Pancreas (tissue), 10 donors: Measurements from ENCODE around the gene LIN52. TPM values are rescaled to one million over a fixed set of nuclear protein-coding genes. Genes with fewer than 3 reads are reported as not detected.

Experiments
- ATAC-seq, 4 donors: fragments of 200-7000 bp; cut with Tn5 transposase; one replicate each; pipeline versions ENCODE4 v1.8.0 to v1.9.1; 2020; ENCODE audit warnings: mild to moderate bottlenecking in 4 of 4, moderate library complexity in 4 of 4
- DNase-seq, 6 donors: peaks; one replicate each; pipeline ENCODE4 v3.0.0-alpha.2; 2020
- FAIRE-seq: peaks from 2 replicates; lab custom pipeline; 2012; peaks lifted over from hg19 to GRCh38; lab: Jason Lieb, UNC
- H3K27ac ChIP-seq, 4 donors: fragments of 200-600 bp; sonication (generic); 1 replicate in 3 of 4; 2 replicates in 1 of 4; pipeline versions ENCODE4 v1.5.0 to v1.8.0; 2020
- H3K27me3 ChIP-seq, 4 donors: fragments of 200-600 bp; one replicate each; pipeline ENCODE4 v1.8.0; 2021
- H3K36me3 ChIP-seq, 3 donors: fragments of 200-600 bp; sonication (generic) in 1 of 3; one replicate each; pipeline versions ENCODE4 v1.5.0 to v1.8.0; 2020 to 2021
- H3K4me1 ChIP-seq, 3 donors: fragments of 200-600 bp; one replicate each; pipeline ENCODE4 v1.8.0; 2021
- H3K4me3 ChIP-seq, 4 donors: fragments of 200-600 bp; sonication (generic) in 2 of 4; one replicate each; pipeline versions ENCODE4 v1.5.0 to v1.8.0; 2020 to 2021
- H3K9me3 ChIP-seq, 4 donors: fragments of 200-600 bp; one replicate each; pipeline ENCODE4 v1.8.0; 2021
- CTCF ChIP-seq, 4 donors: fragments of 200-600 bp; sonication (generic) in 3 of 4; IDR thresholded peaks; one replicate each; pipeline versions ENCODE4 v1.5.0 to v1.8.0; 2021; ENCODE audit warnings: antibody characterized with exemption in 4 of 4
- WGBS, 2 donors: extraction: QIAGEN DNeasy Blood & Tissue Kit; methylation state at CpG; one replicate each; pipeline ENCODE4 v1.1.7; 2013; 5-methylcytosine and 5-hydroxymethylcytosine counted together
- intact Hi-C, 3 donors: fragments of 100-400 bp; cut with DNase I; formaldehyde crosslinking; loops; one replicate each; pipeline versions ENCODE4 v1.11.1 to v1.14.2; 2022
- polyA plus RNA-seq, 2 donors: library from polyadenylated mRNA; stranded (reverse); fragments of 200-250 nt; gene quantifications; one replicate each; pipeline ENCODE4 v1.2.3, GENCODE V29; 2013
- total RNA-seq, 6 donors: library from RNA; stranded (reverse); fragmentation: NEBNext Ultra II Directional in 4 of 6; extraction: Animal tissue kit (Norgen Biotek cat#: 25700) in 4 of 6; gene quantifications; one replicate each; pipeline versions ENCODE4 v1.2.1 to v1.2.4, GENCODE V29; 2021 to 2023
- donor health status: healthy with polysubstance abuse.
- donor health status: DM: no; HTN: no; CAD: no; lungs with moderate emphysema.
- donor health status: DM: no; HTN: no; CAD: no.
- donor health status: control.
- donor health status: control.
- donor health status: Bipolar disorder and iron deficiency.
- donor health status: DM: yes; HTN: yes; CAD: no.
- donor health status: DM: no; HTN: no; CAD: no.
- donor health status: DM: no; HTN: no; CAD: no.
- donor health status: DM: yes; HTN: yes; CAD: no.

The LIN52 gene
- total and polyA plus RNA-seq, 8 donors: 1.6 to 4.6 (median 3.1) TPM

GRCh38 chr14:74235017-74235416, 150.3 kb downstream of the LIN52 start:
- FAIRE-seq: no peak
- TF ChIP-seq CTCF (IDR thresholded peaks at IDR 0.05): no peak
- H3K4me3 ChIP-seq: no peak overlapping the region
- no peak for DNase-seq
- 54 to 61% methylated on average over 4 of the region's 4 CpGs for WGBS, 2 donors
- H3K9me3 ChIP-seq: no peaks in the 10 kb centered on the region
- peaks cover 0 to 10% (median 1%) of the 10 kb centered on the region in 4 donors for H3K27me3 ChIP-seq
- no peak for ATAC-seq
- H3K4me1 ChIP-seq: peaks cover 0 to 2% (median 0%) of the 10 kb centered on the region in 3 donors
- intact Hi-C loops: no loop called here
- no peak overlapping the region for H3K27ac ChIP-seq
- H3K36me3 ChIP-seq: no peaks in the 10 kb centered on the region

GRCh38 chr14:74237441-74237840, 152.7 kb downstream of the LIN52 start:
- ATAC-seq: no peak
- FAIRE-seq: no peak
- WGBS, 2 donors: 76 to 81% methylated on average over 4 of the region's 4 CpGs
- H3K4me1 ChIP-seq: peaks cover 10 to 16% (median 15%) of the 10 kb centered on the region in 3 donors
- DNase-seq: no peak
- no peak overlapping the region for H3K27ac ChIP-seq
- H3K9me3 ChIP-seq: no peaks in the 10 kb centered on the region
- H3K4me3 ChIP-seq: no peak overlapping the region
- no peaks in the 10 kb centered on the region for H3K36me3 ChIP-seq
- peaks cover 0 to 32% (median 6%) of the 10 kb centered on the region in 4 donors for H3K27me3 ChIP-seq
- intact Hi-C loops: no loop called here
- TF ChIP-seq CTCF (IDR thresholded peaks at IDR 0.05): no peak

GRCh38 chr14:74238974-74239847, 154.5 kb downstream of the LIN52 start, which contains the start of gene VSX2:
Gene VSX2 (plus strand): TSS chr14:74239449. CDS start chr14:74239562, 113 bp downstream.
- no peak for ATAC-seq
- intact Hi-C loops: no loop called here
- no peak for TF ChIP-seq CTCF (IDR thresholded peaks at IDR 0.05)
- DNase-seq: no peak
- 12 to 14% methylated on average over 38 to 40 of the region's 40 CpGs for WGBS, 2 donors
- peak within 1 kb of the TSS in 3 of 4 donors; percentile 12 to 33 (median 28) for H3K4me3 ChIP-seq
- FAIRE-seq: no peak
- H3K27ac ChIP-seq: no peak within 1 kb of the TSS
- H3K36me3 ChIP-seq: no peaks in the 10 kb centered on the region
- H3K4me1 ChIP-seq: peaks cover 10 to 16% (median 15%) of the 10 kb centered on the region in 3 donors
- H3K9me3 ChIP-seq: no peaks in the 10 kb centered on the region
- peaks cover 0 to 43% (median 10%) of the 10 kb centered on the region in 4 donors for H3K27me3 ChIP-seq

- 5% methylated on average over 83 to 94 of the region's 94 CpGs for WGBS, 2 donors
- ATAC-seq (peak; percentile 27 to 54 (median 40)), FAIRE-seq (no peak), DNase-seq (no peak)
- H3K27ac ChIP-seq: no peak overlapping the region
- intact Hi-C loops: no loop called here
- no peak for TF ChIP-seq CTCF (IDR thresholded peaks at IDR 0.05)
- H3K9me3 ChIP-seq: no peaks in the 10 kb centered on the region
- peaks cover 0 to 45% (median 10%) of the 10 kb centered on the region in 4 donors for H3K27me3 ChIP-seq
- peaks cover 10 to 16% (median 15%) of the 10 kb centered on the region in 3 donors for H3K4me1 ChIP-seq
- no peaks in the 10 kb centered on the region for H3K36me3 ChIP-seq
- peak overlapping the region in 3 of 4 donors; percentile 12 to 33 (median 28) for H3K4me3 ChIP-seq
These were observed 155.4 kb downstream of the LIN52 start for GRCh38 chr14:74239848-74240793.
